GM21447 (cell line): ENCODE data around the gene C4orf33.
"Not testable (repeated sequence)": the region's sequence is repeated elsewhere in the genome, so short reads cannot be mapped to it uniquely, and the experiment has no call there.

Source experiments
- ATAC-seq: cut with Tn5 transposase; IDR thresholded peaks from one replicate; pipeline ENCODE4 v1.9.1; 2021; ENCODE audit not compliant: unreplicated experiment

C4orf33 gene

DNA sequence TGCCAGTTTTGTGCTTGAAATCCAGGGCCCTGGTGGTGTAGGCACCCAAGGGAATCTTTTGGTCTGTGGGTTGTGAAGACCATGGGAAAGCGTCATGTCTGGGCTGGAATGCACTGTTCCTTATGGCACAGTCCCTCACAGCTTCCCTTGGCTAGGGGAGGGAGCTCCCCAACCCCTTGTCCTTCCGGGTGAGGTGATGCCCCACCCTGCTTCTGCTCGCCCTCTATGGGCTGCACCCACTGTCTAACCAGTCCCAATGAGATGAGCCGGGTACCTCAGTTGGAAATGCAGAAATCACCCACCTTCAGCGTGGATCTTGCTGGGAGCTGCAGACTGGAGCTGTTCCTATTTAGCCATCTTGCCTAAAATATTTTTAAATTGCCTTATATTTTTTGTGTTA, 30.7 kb downstream of the C4orf33 start:
- not testable (repeated sequence) for ATAC-seq

DNA sequence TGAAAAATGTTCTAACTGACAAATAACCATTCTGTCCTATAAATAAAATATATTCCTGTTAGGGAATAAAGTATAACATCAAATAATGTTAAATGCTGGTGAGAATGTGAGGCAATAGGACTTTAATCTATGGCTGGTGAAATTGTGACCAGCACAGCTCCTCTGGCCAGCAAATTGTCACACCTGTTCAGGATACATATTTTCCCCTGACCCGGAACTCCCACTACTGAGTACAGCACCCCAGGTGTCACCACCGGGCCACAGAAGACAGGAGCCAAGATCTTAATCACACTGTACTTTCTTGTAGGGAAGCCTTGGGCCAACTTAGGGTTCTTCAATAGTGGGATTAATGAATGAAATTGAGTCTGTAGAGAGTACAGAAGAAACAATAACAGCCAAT, 33.2 kb downstream of the C4orf33 start:
- no peak for ATAC-seq

DNA sequence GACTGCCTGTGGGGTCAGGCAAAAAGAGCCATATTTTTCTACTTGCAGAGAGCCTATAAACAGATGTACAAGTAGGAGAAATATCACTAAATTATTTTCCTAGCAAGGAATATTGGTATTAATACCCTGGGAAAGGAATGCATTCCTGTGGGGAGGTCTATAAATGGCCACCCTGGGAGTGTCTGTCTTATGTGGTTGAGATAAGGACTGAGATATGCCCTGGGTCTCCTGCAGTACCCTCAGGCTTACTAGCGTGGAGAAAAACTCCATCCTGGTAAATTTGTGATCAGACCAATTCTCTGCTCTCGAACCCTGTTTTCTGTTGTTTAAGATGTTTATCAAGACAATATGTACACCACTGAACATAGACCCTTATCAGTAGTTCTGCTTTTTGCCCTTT, 35.4 kb downstream of the C4orf33 start:
- ATAC-seq = no peak

DNA sequence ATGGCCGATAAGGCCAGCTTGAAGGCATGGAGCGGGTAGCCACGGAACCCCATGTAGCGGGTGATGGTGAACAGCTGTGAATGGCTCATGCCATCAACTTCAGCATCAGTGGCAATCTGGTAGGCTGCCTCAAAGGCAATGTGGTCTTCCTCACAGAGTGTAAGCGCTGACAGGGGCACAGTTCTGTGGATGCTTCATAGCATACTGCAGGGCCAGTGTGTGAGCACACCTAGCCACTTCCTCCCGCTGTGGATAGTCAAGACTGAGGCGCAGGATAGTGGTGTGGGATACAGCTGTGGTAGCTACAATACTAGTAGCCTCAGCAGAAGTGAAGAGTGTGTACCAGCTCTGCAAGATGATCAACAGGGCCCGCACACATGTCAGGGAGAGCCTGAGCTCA, 40.5 kb downstream of the C4orf33 start:
- ATAC-seq = no peak

DNA sequence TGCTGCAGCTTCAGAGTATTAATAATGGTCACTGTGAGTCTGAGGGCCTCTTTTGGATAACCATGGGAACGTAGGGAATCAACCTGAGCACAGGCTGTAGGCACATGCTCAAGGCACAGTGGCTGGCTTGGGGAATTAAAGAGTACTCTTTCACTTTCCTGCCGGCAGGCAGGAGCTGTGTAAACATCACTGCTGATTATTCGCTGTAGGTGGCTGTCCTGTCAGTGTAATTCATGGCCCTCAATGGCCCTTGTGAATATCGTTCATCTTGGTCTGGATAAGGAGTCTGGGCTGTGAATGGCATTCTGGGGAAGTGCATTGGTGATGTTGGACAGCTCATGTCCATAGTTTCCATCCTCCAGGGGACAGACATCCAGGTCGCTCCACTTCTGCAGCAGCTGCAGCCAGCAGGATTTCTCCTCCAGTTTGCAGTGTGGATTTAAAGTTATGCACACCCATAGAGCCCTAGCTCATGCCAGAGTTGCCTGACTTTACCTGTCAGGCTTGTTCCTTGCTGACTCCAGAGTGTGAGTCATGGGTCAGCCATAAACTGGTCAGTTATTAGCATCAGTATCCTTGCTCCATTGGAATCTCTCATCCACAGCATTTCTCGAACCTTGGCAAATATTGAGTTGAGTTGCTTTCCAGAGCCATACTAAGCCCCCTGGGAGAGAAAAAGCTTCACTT, 43.0 kb downstream of the C4orf33 start:
- no peak for ATAC-seq

DNA sequence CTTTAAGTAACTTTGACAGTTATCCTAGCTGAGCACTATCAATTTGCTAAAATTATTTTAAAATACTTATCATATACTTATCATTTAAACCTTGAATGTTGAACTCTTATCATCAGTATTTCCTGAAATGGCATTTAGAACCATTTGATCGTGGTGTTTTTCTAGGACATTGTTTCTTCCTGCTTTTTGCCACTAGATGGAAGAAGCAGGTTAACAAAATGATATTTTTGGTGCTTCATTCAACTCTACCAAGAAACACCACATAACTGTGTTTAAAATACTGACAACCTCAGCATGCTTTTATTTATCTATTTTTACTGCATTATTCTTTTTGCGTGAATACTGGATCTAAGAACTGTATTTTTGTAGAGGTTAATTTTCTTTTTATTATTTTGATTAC, 44.6 kb downstream of the C4orf33 start:
- no peak for ATAC-seq

DNA sequence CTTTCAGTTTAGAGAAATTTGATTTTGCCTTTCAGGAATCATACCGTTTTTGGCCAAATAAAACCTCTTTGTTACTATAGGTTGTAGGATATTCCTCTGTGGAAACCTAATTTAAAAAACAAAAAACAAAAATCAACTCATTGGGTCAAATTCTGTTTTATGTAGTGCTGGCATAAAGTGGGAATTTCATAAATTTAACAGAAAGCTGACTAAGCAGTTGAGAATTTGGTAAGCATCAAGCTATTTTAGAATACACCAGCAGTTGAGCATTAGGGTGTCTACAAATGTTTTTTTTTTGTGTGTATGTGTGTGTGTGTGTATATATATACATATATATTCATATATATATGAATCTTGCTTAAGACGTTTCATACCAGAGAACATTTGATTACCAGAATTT, 47.4 kb downstream of the C4orf33 start:
- ATAC-seq = no peak

DNA sequence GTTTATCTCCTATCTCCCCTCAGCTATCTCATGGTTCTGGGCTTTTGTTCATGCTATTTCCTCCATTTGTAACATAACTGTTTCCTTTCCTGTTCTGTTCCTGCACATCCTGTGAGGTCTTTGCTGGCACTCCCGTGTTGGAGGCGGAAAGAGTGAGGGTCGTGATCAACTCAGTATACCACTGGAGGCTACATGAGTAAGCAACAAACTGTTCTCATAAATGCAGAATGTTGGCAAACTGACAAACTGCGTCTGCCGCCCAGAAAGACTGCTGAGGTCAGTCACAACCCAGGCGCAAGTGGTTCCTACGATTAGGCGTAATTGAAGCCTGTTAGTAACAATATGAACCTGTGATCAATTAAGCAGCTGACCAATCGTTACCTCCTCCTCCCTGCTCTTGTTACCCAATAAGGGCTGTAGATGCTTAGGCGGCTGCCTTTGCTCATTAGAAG, 48.8 kb downstream of the C4orf33 start:
- ATAC-seq = no peak

DNA sequence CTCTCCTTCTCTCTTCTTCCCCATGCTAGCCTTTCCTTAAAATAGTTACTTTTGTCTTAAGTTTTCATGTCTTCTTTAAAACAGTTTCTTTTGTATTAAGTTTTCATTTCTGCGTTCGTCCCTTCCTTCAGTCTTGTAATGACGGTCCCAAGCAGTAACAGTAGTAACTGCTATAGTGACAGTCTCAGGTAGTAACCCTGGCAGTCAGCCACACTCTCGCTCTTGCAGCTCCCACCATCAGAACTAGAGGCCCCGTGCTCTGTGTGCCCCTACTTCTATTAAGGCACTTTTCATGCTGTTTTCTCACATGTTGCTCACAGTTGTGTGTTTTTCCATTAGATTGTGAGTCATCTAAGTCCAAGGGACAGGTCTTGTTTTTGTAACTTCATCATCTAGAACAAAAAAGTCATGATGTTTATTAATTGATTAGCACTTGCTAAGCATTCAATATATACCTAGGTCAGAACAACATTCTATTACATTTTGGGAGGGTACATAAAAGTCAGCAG, 49.3 kb downstream of the C4orf33 start:
- no peak for ATAC-seq

DNA sequence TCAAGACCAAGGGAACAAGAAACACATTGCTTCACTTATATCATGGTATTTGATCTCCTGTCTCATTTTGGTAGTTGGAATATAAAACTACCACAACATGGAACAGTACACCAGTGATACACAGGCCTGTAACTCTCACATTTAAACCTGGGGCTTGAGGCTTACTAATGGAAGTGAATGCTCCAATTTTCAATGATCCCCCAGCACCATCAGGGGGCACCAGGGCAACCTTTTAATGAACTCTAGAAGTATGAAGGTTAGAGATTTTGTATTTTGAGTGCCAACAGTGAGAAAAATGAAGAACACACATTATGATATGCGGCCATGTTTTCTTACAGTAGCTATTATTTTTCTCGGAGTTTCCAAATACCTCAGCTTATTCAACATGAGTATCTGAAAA, 50.7 kb downstream of the C4orf33 start:
- ATAC-seq = no peak

DNA sequence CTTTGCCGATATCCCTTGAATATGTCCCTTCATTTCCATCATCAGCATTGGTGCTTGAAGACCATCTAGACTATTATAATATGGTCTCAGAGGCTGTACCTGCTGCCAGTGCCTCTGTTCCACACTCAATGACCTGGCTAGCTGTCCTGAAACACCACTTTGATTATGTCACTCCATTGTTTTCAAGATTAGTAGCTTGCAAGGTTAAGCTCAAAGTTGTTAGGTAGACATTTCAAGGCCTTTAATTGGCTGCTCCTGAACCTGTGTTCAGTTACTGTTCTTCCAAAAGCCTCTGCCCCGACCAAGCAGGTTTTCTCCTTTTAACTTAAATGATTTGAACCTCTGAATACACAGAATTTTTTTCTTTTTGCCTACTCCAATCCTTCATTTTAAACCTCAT, 52.9 kb downstream of the C4orf33 start:
- ATAC-seq = no peak

DNA sequence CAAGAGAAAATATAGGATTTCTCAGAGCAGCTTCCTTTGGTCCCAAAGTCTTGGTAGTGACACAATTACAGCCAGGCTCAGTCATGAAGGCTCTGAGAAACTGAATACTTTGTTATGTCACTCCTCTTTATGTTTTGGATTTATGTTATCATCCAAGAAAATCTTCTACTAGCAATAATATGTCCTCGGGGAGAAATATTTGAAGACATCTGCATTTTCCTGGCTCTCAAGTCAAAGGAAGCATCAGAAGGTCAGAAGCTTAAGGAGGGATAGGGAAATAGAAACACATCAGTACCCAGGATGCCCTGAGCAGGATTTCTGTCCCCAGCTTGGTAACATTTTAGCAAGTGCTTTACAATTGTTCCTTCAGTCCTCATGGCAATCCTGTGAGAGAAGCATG, 54.0 kb downstream of the C4orf33 start:
- no peak for ATAC-seq

DNA sequence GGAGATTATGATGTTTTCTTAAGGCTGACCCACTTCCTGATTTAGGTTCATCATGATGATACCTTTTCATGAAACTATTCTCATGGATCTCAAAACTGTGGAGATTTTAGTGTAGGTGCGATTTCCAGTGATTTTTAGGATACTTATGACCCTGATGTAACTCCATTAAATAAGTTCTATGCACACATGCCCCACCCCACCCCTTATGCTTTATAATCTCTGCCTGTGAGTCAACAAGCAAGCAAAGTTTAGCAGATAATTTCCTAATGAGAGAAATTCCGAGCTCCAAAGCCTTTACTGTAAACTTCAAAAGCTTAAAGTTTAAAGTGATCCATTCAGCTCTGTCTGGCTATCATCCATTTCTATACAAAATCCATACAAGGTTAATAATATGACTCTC, 56.4 kb downstream of the C4orf33 start:
- ATAC-seq = no peak

DNA sequence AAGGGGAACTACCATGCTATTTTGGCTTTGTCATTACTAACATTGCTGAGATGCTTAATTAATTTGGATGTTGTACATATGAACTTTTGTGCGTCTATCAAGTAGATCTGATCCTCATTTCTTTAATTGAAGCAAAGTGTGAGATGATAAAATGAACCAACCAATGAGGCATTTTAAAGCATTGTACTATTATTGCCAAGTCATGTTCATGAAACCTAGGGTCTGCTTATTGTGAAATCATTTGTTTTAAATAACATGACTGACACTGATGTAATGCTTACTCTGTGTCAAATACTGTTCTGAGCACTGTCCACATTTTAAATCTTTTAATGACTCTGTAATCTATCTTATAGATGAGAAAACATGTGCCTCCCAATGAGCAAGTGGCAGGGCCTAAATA, 57.7 kb downstream of the C4orf33 start:
- ATAC-seq = no peak

DNA sequence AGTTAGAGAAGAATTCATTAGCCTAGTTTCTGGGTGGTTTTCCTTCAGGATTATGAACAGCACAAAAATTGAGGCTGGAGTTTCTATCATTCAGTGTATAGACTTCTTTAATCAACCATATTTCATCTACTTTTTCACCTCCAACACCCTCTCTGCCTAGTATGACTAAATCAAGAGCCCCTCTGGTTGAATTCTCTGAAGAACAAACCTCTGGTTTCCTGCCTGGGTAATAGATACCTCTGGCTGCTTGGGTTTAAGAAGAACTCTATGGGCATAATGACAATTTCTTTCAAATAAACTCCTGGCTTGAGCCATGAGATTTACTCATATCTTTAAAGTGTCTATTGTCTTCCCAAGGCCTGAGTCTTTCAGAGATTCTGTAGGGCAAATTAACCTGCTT, 66.5 kb downstream of the C4orf33 start:
- ATAC-seq = no peak

DNA sequence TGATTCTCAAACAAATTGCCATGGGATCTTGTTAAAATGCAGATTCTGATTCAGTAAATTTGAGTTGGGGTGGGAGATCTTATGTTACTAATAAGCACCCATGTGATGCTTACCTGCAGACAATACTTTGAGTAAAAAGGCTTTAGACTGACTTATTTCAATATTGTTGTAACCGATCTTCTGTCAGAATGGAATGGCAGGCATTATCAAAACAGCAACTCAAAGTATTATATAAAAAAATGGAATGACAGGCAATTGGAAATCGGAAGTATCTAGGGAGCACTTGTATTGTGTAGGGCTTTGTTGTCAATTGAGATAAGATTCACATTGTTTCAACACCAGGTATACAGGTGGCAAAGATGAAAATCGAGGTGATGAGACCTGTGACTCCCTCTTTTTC, 67.5 kb downstream of the C4orf33 start:
- no peak for ATAC-seq

DNA sequence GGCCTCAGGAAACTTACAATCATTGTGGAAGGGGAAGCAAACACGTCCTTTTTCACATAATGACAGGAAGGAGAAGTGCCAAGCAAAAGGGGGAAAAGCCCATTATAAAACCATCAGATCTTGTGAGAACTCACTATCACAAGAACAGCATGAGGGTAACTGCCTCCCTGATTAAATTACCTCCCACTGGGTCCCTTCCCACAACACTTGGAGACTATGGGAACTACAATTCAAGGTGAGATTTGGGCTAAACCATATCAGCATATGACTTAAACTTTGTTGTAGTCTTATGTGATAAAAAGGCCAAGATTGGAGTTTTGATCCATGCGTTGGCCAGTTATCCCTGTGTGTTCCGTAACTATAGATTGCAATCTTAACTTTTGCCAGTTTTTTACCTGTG, 68.3 kb downstream of the C4orf33 start:
- ATAC-seq = no peak
